Astrocyte of the cerebellum (primary cell): ENCODE measurements around the gene EML1.

ENCODE experiments used
- DNase-seq: peaks from one replicate; pipeline ENCODE4 v3.0.0-alpha.2; 2011; ENCODE audit warnings: low read depth
- H3K4me3 ChIP-seq: 2 replicates; pipeline ENCODE4 v1.5.1; 2011; ENCODE audit warnings: mild to moderate bottlenecking, low read depth, low read length, moderate library complexity
- in situ Hi-C: cut with HindIII; loops from 2 replicates; pipeline ENCODE4 v1.10.0; 2017; ENCODE audit warnings: low sequenced_read_pairs
- TF ChIP-seq, protein P1 (sequence below): IDR thresholded peaks from 2 replicates; pipeline ENCODE4 v1.5.1; 2012; ENCODE audit warnings: low read length, low read depth, moderate library complexity, mild to moderate bottlenecking; ENCODE audit errors: missing control alignments

Gene EML1

GRCh38 chr14:99808515-99808914 lies 15.3 kb downstream of the EML1 start:
- in situ Hi-C loops = no loop called here
- no peak for DNase-seq
- TF ChIP-seq, protein P1, sequence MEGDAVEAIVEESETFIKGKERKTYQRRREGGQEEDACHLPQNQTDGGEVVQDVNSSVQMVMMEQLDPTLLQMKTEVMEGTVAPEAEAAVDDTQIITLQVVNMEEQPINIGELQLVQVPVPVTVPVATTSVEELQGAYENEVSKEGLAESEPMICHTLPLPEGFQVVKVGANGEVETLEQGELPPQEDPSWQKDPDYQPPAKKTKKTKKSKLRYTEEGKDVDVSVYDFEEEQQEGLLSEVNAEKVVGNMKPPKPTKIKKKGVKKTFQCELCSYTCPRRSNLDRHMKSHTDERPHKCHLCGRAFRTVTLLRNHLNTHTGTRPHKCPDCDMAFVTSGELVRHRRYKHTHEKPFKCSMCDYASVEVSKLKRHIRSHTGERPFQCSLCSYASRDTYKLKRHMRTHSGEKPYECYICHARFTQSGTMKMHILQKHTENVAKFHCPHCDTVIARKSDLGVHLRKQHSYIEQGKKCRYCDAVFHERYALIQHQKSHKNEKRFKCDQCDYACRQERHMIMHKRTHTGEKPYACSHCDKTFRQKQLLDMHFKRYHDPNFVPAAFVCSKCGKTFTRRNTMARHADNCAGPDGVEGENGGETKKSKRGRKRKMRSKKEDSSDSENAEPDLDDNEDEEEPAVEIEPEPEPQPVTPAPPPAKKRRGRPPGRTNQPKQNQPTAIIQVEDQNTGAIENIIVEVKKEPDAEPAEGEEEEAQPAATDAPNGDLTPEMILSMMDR = no peak
- no peak overlapping the region for H3K4me3 ChIP-seq

DNA sequence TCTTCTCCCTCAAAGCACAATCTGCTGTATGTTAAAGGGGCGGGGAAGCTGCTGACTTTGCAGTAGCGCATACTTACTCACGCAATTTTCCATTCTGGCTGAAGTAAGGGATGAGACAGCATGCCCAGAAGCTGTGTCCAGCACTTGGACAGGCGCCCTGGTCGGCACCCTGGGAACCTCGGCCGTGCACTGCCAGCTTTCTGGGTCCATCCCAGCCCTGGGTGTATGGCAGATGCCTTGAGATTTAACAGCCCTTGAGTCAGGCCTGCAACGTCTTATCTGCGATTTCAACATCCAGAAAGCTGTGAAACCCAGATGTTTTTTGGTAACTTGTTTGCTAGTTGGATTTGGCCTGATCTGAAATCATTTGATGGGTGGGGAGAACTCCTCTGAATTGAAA lies 16.1 kb downstream of the EML1 start:
- in situ Hi-C loops = no loop called here
- TF ChIP-seq, protein P1 = no peak
- H3K4me3 ChIP-seq = no peak overlapping the region
- no peak for DNase-seq

DNA sequence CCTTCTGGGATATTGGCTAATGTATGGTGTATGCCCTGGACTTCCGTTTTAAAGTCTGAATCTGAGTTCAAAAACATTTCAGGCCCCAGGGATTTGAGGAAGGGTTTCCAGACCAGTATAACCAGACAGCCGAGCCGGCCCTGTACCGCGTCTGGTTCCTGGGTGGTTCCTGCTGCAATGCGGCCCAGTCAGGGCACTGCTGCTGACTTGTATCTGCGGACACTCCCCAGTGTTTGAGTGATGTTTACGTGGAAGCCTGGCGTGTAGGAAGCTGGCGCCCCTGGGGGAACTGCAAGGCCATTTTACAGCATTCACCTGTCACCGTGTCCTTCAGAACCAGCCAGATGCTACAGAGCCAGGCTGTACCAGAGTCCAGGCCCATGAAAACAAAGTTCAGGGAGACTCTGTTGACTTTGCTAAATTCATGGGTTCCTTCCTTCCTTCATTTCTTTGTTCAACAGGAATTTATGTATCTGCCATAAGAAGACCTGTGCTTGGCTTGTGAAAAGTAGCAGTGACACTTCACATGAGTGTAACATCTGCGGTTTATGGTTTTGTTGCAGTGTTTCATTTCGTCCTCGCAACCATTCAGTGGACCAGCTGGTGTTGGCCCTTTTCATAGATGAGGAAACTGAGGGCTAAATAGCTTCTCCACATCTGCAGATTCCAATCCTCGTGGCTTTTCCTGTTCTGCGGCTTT lies 16.8 kb downstream of the EML1 start:
- TF ChIP-seq, protein P1 = no peak
- H3K4me3 ChIP-seq = no peak overlapping the region
- DNase-seq = no peak
- in situ Hi-C loops = no loop called here

DNA sequence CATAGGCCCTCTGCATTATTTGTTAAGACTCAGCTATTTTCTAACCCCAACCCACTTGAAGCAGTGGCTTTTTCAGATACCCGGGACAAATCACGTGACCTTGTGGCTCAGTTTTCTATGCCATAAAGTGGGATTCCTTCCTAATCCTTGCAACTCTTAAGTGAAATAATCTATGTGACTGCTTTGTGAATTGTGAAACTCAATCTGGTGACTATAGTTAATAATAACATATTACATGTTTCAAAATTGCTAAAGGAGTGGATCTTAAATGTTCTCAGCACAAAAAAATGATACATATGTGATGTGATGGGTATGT lies 17.3 kb downstream of the EML1 start:
- in situ Hi-C loops = no loop called here
- TF ChIP-seq, protein P1 = no peak
- DNase-seq = no peak
- no peak overlapping the region for H3K4me3 ChIP-seq

- in situ Hi-C loops = no loop called here
- TF ChIP-seq, protein P1 = no peak
- H3K4me3 ChIP-seq = no peak overlapping the region
Measured at GRCh38 chr14:99812096-99812750, 19.0 kb downstream of the EML1 start.

GRCh38 chr14:99812892-99813291 lies 19.7 kb downstream of the EML1 start:
- TF ChIP-seq, protein P1 = no peak
- DNase-seq = no peak
- H3K4me3 ChIP-seq = no peak overlapping the region
- in situ Hi-C loops = no loop called here

More at GRCh38 chr14:99812096-99812750, 19.0 kb downstream of the EML1 start:
- no peak for DNase-seq
